Measurements from ENCODE around the gene PAMR1. TPM values are rescaled to one million over a fixed set of nuclear protein-coding genes. Genes with fewer than 3 reads are reported as not detected.

PAMR1 gene
- total and polyA plus RNA-seq, 2 donors (not counting 1 experiment from before 2014, with no cell fraction given): 120 to 159 TPM

- no peak overlapping the region for H3K4me3 ChIP-seq (replicated peaks in 1 of 4; ENCODE audit: control extremely low read depth in 1 of 4, insufficient read depth in 1 of 4, low read depth in 3 of 4, low read length in 4 of 4)
- H3K27me3 ChIP-seq (ENCODE audit: control insufficient read depth, insufficient read depth, low read length): no peaks in the 10 kb centered on the region
- TF ChIP-seq CTCF (conservative IDR thresholded peaks at IDR 0.05 in 1 of 2, IDR thresholded peaks at IDR 0.05 in 1 of 2; ENCODE audit: low read depth in 1 of 2, low read length in 2 of 2) (no peak), EZH2 (IDR thresholded peaks at IDR 0.05; ENCODE audit: low read length, missing control alignments) (no peak)
- H3K9me3 ChIP-seq (ENCODE audit: control insufficient read depth, insufficient read depth, low read depth, low read length): no peaks in the 10 kb centered on the region
- H3K4me2 ChIP-seq (ENCODE audit: extremely low read depth, insufficient read depth, low read length): no peak overlapping the region
- H2AFZ ChIP-seq (ENCODE audit: low read length): no peak overlapping the region
- no peaks in the 10 kb centered on the region for H3K4me1 ChIP-seq (ENCODE audit: control insufficient read depth, extremely low read depth, insufficient read depth, low read length)
- DNase-seq (ENCODE audit: low read depth in 2 of 2): no peak
- H3K36me3 ChIP-seq (ENCODE audit: control insufficient read depth, insufficient read depth, low read length): peaks cover 8% of the 10 kb centered on the region
- no peaks in the 10 kb centered on the region for H3K79me2 ChIP-seq (ENCODE audit: control insufficient read depth, insufficient read depth, low read length)
- H3K9ac ChIP-seq (ENCODE audit: insufficient read depth, low read length): no peak overlapping the region
- no peak overlapping the region for H3K27ac ChIP-seq (ENCODE audit: insufficient read depth, low read length)
- no peaks in the 10 kb centered on the region for H4K20me1 ChIP-seq (ENCODE audit: control insufficient read depth, extremely low read depth, insufficient read depth, low read length)
Observed at GRCh38 chr11:35436581-35437250, 88.7 kb downstream of the PAMR1 start.

GRCh38 chr11:35433588-35433987 lies 91.8 kb downstream of the PAMR1 start:
- Histone ChIP-seq H3K9me3 (ENCODE audit: control insufficient read depth, insufficient read depth, low read depth, low read length) (no peaks in the 10 kb centered on the region), H3K36me3 (ENCODE audit: control insufficient read depth, insufficient read depth, low read length) (peaks cover 10% of the 10 kb centered on the region), H3K27ac (ENCODE audit: insufficient read depth, low read length) (no peak overlapping the region), H3K79me2 (ENCODE audit: control insufficient read depth, insufficient read depth, low read length) (no peaks in the 10 kb centered on the region), H3K27me3 (ENCODE audit: control insufficient read depth, insufficient read depth, low read length) (no peaks in the 10 kb centered on the region), H4K20me1 (ENCODE audit: control insufficient read depth, extremely low read depth, insufficient read depth, low read length) (no peaks in the 10 kb centered on the region), H3K4me2 (ENCODE audit: extremely low read depth, insufficient read depth, low read length) (no peak overlapping the region), H3K4me1 (ENCODE audit: control insufficient read depth, extremely low read depth, insufficient read depth, low read length) (no peaks in the 10 kb centered on the region), H3K9ac (ENCODE audit: insufficient read depth, low read length) (no peak overlapping the region), H2AFZ (ENCODE audit: low read length) (no peak overlapping the region), H3K4me3 (replicated peaks in 1 of 4; ENCODE audit: control extremely low read depth in 1 of 4, insufficient read depth in 1 of 4, low read depth in 3 of 4, low read length in 4 of 4) (no peak overlapping the region)
- DNase-seq (ENCODE audit: low read depth in 2 of 2): no peak
- TF ChIP-seq CTCF (conservative IDR thresholded peaks at IDR 0.05 in 1 of 2, IDR thresholded peaks at IDR 0.05 in 1 of 2; ENCODE audit: low read depth in 1 of 2, low read length in 2 of 2) (no peak), EZH2 (IDR thresholded peaks at IDR 0.05; ENCODE audit: low read length, missing control alignments) (no peak)

- TF ChIP-seq EZH2 (IDR thresholded peaks at IDR 0.05; ENCODE audit: low read length, missing control alignments) (no peak), CTCF (conservative IDR thresholded peaks at IDR 0.05 in 1 of 2, IDR thresholded peaks at IDR 0.05 in 1 of 2; ENCODE audit: low read depth in 1 of 2, low read length in 2 of 2) (no peak)
- H3K9ac ChIP-seq (ENCODE audit: insufficient read depth, low read length): no peak overlapping the region
- DNase-seq (ENCODE audit: low read depth in 2 of 2): no peak
- H3K27me3 ChIP-seq (ENCODE audit: control insufficient read depth, insufficient read depth, low read length): no peaks in the 10 kb centered on the region
- H3K9me3 ChIP-seq (ENCODE audit: control insufficient read depth, insufficient read depth, low read depth, low read length): no peaks in the 10 kb centered on the region
- no peaks in the 10 kb centered on the region for H4K20me1 ChIP-seq (ENCODE audit: control insufficient read depth, extremely low read depth, insufficient read depth, low read length)
- peaks cover 10% of the 10 kb centered on the region for H3K36me3 ChIP-seq (ENCODE audit: control insufficient read depth, insufficient read depth, low read length)
- no peak overlapping the region for H3K4me3 ChIP-seq (replicated peaks in 1 of 4; ENCODE audit: control extremely low read depth in 1 of 4, insufficient read depth in 1 of 4, low read depth in 3 of 4, low read length in 4 of 4)
- no peak overlapping the region for H2AFZ ChIP-seq (ENCODE audit: low read length)
- H3K4me1 ChIP-seq (ENCODE audit: control insufficient read depth, extremely low read depth, insufficient read depth, low read length): no peaks in the 10 kb centered on the region
- H3K79me2 ChIP-seq (ENCODE audit: control insufficient read depth, insufficient read depth, low read length): no peaks in the 10 kb centered on the region
- no peak overlapping the region for H3K27ac ChIP-seq (ENCODE audit: insufficient read depth, low read length)
- no peak overlapping the region for H3K4me2 ChIP-seq (ENCODE audit: extremely low read depth, insufficient read depth, low read length)
Observed at GRCh38 chr11:35432464-35432863, 93.0 kb downstream of the PAMR1 start.

All from fibroblast of lung (primary cell).